Mesothelial cell of epicardium (in vitro differentiated cells): ENCODE measurements around the gene DUSP2. TPM values are rescaled to one million over a fixed set of nuclear protein-coding genes. Genes with fewer than 3 reads are reported as not detected.
A peak's percentile ranks its signal among the peaks of the same experiment; 100 is the strongest.

Experiments
- DNase-seq, 2 experiments: peaks; one replicate each; pipeline ENCODE4 v3.0.0; 2021; ENCODE audit warnings: low spot score in 2 of 2; ENCODE audit not compliant: unreplicated experiment in 2 of 2
- H3K27ac Mint-ChIP-seq: 2 replicates; pipeline ENCODE4 v1.8.0; 2021; ENCODE audit warnings: mixed read lengths
- H3K27me3 Mint-ChIP-seq: 2 replicates; pipeline ENCODE4 v1.8.0; 2021; ENCODE audit warnings: low read depth, mixed read lengths
- H3K36me3 Mint-ChIP-seq: 2 replicates; pipeline ENCODE4 v1.8.0; 2021; ENCODE audit warnings: mixed read lengths
- H3K4me1 Mint-ChIP-seq: 2 replicates; pipeline ENCODE4 v1.8.0; 2021; ENCODE audit warnings: mixed read lengths
- H3K4me3 Mint-ChIP-seq: 2 replicates; pipeline ENCODE4 v1.8.0; 2021; ENCODE audit warnings: mild to moderate bottlenecking, moderate library complexity, mixed read lengths
- H3K9me3 Mint-ChIP-seq: 2 replicates; pipeline ENCODE4 v1.8.0; 2021; ENCODE audit warnings: mixed read lengths
- total RNA-seq: library from RNA; stranded (reverse); gene quantifications from 3 replicates; pipeline ENCODE4 v1.2.1, GENCODE V29; 2021
- TF ChIP-seq, protein P1 (sequence below): fragments of 200-600 bp; sonication (generic); IDR thresholded peaks from one replicate; pipeline ENCODE4 v1.5.0; 2021; ENCODE audit warnings: antibody characterized with exemption; ENCODE audit not compliant: unreplicated experiment

Gene DUSP2, protein sequence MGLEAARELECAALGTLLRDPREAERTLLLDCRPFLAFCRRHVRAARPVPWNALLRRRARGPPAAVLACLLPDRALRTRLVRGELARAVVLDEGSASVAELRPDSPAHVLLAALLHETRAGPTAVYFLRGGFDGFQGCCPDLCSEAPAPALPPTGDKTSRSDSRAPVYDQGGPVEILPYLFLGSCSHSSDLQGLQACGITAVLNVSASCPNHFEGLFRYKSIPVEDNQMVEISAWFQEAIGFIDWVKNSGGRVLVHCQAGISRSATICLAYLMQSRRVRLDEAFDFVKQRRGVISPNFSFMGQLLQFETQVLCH
- 38.3 to 42.7 TPM (median 40.6 TPM) in 3 replicates for total RNA-seq

GRCh38 chr2:96145036-96145847, at the start of gene DUSP2:
DUSP2 (minus strand) TSS chr2:96145440; CDS start chr2:96145354, 86 bp downstream.
- Mint-ChIP-seq H3K27ac (peak within 1 kb of the TSS; percentile 94), H3K4me1 (peaks cover 51% of the 10 kb centered on the region), H3K36me3 (no peaks in the 10 kb centered on the region), H3K4me3 (peak within 1 kb of the TSS; percentile 76), H3K9me3 (no peaks in the 10 kb centered on the region), H3K27me3 (no peaks in the 10 kb centered on the region)
- DNase-seq = peak; percentile 35 to 57
- TF ChIP-seq, protein P1, sequence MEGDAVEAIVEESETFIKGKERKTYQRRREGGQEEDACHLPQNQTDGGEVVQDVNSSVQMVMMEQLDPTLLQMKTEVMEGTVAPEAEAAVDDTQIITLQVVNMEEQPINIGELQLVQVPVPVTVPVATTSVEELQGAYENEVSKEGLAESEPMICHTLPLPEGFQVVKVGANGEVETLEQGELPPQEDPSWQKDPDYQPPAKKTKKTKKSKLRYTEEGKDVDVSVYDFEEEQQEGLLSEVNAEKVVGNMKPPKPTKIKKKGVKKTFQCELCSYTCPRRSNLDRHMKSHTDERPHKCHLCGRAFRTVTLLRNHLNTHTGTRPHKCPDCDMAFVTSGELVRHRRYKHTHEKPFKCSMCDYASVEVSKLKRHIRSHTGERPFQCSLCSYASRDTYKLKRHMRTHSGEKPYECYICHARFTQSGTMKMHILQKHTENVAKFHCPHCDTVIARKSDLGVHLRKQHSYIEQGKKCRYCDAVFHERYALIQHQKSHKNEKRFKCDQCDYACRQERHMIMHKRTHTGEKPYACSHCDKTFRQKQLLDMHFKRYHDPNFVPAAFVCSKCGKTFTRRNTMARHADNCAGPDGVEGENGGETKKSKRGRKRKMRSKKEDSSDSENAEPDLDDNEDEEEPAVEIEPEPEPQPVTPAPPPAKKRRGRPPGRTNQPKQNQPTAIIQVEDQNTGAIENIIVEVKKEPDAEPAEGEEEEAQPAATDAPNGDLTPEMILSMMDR = no peak

DNA sequence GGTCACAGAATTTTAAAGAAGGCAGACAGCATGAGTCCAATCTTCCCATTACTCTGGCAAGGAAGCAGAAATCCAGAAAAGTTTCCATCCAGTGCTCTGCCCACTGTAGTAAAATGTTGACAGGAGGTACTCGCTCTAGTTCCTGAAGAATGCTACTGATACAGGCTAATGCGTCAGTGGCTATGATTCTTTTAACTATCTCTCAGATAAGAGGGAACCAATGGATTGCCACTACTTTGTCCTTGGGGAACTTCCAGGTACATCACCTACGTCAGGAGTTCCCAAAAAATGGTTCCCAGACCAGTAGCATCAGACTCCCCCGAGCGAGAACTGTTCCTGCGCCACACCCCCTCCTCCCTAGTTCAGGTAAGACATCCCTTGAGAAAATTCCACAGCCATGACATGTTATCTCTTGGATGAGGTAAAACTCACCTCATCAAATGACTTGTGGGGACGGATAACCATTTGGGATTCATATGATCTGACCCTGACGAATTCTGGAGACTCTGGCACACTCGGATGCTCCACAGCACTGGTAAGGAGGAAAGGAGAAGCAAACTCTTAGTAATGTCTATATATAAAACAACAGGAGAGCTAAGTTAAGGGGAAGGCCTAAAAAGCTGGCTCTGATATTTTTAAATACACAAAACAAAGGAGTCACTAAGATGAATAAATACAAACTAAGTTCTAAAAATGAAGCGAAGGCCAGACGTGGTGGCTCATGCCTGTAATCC, 46.9 kb upstream of the DUSP2 start:
- Mint-ChIP-seq H3K4me3 (no peak overlapping the region), H3K27ac (no peak overlapping the region), H3K36me3 (peaks cover 37% of the 10 kb centered on the region), H3K4me1 (no peaks in the 10 kb centered on the region), H3K9me3 (no peaks in the 10 kb centered on the region), H3K27me3 (no peaks in the 10 kb centered on the region)
- TF ChIP-seq, protein P1 = no peak
- DNase-seq = no peak

- Mint-ChIP-seq H3K36me3 (peaks cover 48% of the 10 kb centered on the region), H3K4me1 (no peaks in the 10 kb centered on the region), H3K4me3 (no peak overlapping the region), H3K9me3 (no peaks in the 10 kb centered on the region), H3K27ac (no peak overlapping the region), H3K27me3 (no peaks in the 10 kb centered on the region)
- TF ChIP-seq, protein P1 = no peak
- no peak for DNase-seq
Measured at GRCh38 chr2:96188821-96189526, 43.7 kb upstream of the DUSP2 start.

GRCh38 chr2:96186562-96186961, 41.3 kb upstream of the DUSP2 start:
- Mint-ChIP-seq H3K4me3 (no peak overlapping the region), H3K27ac (no peak overlapping the region), H3K9me3 (no peaks in the 10 kb centered on the region), H3K4me1 (no peaks in the 10 kb centered on the region), H3K27me3 (no peaks in the 10 kb centered on the region), H3K36me3 (peaks cover 35% of the 10 kb centered on the region)
- DNase-seq = no peak
- TF ChIP-seq, protein P1 = no peak

DNA sequence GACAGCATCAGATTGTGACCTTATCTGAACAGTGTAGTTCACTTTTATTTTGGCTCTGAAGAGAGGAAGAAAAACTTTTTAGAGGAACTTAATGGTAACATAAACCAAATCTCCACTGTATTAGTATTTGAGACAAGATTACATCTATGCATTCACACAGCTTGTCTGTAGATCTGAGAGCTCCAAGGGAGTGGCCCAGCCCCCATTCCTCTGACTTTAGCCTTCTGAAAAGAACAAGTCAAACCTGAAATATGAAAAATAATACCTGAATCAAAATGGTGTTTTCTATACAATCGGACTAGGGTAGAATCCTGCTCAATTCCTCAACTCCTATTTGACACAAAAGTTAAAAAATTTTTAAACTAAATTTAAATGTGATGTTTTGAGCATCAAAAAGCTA, 40.3 kb upstream of the DUSP2 start:
- Mint-ChIP-seq H3K4me1 (no peaks in the 10 kb centered on the region), H3K27me3 (no peaks in the 10 kb centered on the region), H3K4me3 (no peak overlapping the region), H3K9me3 (no peaks in the 10 kb centered on the region), H3K36me3 (peaks cover 31% of the 10 kb centered on the region), H3K27ac (peak overlapping the region; percentile 32)
- TF ChIP-seq, protein P1 = no peak
- DNase-seq = no peak
